COLO829 (cell line): ENCODE results near the gene SPATC1L.

Experiments used
- DNase-seq: peaks from one replicate; pipeline ENCODE4 v3.0.0; 2012; ENCODE audit warnings: low spot score

Gene SPATC1L

GRCh38 chr21:46131838-46132651, 52.2 kb downstream of the SPATC1L start:
- no peak for DNase-seq

- DNase-seq: no peak
Observed at GRCh38 chr21:46131588-46131837, 52.7 kb downstream of the SPATC1L start.

- no peak for DNase-seq
Observed at GRCh38 chr21:46130831-46131587, 53.2 kb downstream of the SPATC1L start.

DNA sequence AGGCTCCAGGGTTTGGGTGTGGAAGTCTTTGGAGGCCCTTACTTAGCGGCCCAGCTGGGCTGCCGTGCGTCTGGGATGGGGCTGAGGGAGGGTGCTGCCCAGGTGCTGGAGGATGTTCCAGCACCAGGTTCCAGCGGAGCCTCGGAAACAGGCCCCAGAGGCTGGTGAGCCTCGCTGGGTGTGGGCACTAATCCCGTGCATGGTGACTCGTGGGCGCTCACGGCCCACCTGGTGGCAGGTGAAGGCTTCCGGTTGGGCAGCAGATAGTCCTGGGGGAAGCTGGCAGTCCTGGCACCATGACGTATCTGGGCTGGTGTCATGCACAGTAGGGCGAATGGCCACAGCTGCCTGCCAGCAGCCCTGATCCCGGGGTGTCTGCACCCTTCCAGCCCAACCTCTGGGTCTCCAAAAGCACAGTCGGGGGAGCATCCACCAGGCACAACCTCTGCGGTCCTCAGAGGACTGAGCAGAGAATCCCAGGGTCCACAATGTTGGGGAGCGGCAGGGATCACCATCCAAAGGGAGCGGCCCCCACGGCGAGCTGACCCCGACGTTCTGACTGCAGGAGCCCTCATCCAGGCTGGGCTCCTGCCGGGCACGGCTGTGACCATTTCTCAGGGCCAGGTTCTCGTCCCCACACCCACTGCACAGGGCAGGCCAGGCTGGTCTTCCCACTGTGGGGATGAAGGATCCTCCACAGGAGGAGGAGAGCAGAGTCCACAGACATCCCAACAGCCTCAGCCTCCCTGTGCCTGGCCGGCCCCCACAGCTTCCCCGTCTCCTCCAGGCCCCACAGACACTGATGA, 54.2 kb downstream of the SPATC1L start:
- no peak for DNase-seq

DNA sequence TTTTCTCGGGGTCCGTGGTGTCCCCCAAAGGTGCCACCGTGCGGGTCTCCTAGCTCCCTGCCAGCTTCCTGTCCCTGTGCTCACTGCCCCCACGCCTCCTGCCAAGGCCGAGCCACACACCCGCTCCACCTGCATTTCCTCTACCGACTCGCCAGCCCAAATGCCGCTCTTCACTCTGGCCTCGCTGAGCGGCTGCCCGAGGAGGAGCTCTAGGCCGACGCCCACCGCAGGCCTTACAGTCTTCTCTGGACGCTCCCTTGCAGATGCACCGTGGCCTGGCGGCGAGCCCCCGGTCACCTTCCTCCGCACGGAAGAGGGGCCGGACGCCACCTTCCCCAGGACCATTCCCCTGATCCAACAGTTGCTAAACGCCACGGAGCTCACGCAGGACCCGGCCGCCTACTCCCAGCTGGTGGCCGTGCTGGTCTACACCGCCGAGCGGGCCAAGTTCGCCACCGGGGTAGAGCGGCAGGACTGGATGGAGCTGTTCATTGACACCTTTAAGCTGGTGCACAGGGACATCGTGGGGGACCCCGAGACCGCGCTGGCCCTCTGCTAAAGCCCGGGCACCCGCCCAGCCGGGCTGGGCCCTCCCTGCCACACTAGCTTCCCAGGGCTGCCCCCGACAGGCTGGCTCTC, 55.2 kb downstream of the SPATC1L start:
- DNase-seq: no peak

GRCh38 chr21:46128106-46128932, 55.9 kb downstream of the SPATC1L start:
- no peak for DNase-seq

DNA sequence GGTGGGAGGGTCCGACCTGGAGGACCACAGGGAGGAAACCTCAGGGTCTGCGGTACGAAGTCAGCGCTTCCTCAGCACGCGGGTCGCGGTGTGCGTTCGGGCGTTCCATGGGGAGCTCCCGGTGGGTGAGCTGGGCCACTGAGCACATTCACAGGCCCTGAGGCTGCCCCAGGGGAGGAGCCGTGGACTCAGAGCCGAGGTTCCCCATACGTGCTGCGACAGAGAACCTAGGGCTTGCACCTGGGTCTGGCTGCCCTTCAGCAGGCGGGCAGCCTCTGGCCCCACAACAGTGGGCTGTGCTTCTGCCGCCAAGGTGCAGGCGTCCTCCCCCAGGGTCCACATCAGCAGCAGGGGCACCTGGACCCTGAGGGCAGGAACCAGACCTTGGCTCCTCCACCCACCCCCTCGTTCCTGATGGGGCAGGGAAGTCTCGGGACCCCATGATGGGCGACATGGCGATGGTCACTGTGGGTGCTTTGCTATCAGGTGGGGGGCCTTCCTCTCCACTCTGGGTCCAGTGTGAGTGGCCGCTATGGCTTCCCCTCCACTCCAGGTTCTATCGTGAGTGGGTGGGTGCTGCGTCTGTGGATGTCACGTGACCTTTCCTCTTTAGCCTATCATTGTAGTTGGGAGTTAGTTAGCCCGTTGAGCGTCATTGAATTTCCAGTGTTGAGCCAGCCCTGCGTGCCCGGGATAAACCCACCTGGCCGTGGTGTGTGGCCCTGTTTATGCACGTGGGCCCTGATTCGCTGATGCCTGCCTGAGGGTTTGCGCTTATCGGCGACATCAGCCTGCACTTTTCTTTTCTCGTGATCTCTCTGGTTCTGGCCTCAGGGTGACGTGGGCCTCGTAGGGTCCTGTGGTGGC, 56.8 kb downstream of the SPATC1L start:
- DNase-seq: no peak

DNA sequence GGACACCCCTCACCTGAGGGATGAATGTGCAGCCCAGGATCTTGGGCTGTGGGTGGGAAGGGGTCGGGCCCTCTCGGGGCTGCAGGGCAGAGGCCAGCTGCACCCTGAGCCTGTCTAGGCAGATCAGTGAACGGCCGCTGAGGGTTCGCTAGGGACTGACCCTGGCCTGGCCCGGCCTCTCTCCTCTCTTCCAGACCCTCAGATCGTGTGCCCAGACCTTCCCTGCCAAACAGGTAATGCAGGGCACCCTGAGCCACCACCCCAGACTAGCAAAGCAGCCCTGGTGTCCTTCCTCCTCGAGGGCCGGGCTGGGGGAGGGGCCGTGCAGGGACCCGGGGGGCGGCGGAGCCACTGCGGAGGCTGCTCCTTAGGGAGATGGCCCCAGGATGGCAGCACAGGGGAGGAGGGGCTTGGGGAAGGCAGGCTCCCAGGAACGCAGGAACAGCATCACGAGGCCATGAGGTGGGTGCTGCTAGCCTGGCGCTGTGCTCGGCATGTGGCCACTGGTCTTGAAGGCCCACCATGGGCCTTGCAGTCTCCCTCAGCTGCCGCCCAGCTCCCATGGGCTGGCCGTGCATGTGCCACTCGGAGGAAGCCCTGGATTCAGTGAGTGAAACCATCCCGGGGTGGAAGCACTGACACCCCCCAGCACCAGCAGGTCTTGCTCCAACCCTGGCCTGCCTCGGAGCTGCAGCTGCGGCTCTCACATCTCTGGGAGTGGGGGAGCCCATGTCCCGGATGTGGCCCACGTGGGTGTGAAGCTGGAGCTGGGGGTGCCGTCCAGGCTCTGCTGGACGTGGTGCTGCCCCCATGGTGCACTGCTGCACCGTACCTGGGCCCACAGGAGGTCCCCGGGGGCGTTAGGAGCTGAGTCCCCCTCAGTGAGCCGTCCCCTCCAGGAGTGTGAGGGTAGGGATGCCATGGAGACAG, 57.7 kb downstream of the SPATC1L start:
- no peak for DNase-seq

DNA sequence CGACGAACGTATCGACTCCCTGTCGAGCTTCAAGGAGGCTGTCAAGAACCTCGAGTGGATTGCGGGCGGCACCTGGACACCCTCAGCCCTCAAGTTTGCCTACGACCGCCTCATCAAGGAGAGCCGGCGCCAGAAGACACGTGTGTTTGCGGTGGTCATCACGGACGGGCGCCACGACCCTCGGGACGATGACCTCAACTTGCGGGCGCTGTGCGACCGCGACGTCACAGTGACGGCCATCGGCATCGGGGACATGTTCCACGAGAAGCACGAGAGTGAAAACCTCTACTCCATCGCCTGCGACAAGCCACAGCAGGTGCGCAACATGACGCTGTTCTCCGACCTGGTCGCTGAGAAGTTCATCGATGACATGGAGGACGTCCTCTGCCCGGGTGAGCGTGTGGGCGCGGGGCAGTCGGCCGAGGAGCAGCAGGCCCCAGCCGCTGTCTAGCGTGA, 58.4 kb downstream of the SPATC1L start:
- no peak for DNase-seq

- DNase-seq: no peak
Observed at GRCh38 chr21:46124926-46125845, 59.1 kb downstream of the SPATC1L start.

DNA sequence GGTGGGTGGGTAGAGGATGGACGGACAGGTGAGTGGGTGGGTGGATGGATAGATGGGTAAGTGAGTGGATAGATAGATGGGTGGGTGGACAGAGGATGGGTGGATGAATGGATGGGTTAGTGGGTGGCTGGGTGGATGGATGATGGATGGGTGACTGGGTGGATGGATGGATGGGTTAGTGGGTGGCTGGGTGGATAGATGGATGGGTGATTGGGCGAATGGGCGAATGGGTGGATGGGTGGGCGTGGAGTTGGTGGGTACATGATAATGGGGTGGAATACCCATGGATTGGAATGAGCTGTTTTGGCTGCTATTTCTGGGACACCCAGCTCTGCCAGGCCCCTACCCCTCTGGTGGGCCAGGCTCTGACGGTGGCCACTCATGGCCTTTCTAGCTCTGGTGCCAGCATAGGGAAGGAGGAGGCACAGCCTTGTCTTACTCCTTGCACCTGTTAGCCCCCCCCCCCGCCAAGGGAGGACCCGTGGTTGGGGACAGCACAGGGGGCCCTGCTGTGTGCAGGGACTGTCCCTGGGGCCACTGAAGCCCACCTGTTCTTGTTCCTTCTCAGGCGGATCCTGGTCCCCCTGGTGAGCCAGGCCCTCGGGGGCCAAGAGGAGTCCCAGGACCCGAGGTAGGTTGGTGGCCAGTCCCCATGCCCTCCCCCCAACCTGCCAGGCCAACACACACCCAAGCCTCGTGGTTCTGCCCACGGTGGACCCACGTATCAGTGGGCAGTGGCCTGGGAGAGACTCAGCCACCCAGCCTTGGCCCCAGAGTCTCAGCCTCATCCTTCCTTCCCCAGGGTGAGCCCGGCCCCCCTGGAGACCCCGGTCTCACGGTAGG, 60.0 kb downstream of the SPATC1L start:
- DNase-seq: no peak

DNA sequence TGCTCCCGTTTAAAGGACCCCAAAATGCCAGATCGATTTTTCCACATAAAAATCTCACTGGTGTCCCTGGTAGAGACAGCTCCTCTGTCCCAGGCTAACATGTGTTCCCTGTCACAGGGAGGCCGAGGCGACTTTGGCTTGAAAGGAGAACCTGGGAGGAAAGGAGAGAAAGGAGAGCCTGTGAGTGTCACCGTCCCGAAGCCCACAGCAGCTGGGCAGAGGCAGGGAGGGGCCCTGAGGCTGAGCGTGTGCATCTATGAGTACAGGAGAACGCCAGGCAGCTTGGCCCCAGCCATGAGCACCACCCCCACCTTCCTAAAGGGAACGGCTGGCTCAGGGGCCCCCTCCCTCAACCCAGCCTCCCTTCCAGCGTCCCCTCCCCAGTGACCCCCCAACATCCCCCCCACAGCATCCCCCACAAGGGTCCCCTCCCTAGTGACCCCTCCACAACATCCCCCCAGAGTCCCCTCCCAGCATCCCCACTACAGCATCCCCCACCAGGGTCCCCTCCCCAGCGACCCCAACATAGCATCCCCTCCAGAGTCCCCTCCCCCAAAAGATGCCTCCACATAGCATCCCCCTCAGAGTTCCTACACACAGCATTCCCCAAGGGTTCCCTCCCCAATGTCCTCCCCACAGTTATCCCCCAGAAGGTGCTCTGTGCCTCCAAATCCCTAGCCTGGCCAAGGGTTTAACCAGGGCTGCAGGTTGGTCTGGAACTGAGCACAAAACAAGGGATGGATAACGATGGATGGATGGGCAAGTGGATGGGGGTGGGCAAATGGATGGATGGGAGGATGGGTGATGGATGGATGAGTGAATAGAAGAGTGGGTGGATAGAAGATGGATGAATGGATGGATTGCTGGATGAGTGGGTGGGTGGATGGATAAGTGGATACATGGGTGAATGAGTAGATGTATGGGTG, 61.2 kb downstream of the SPATC1L start:
- DNase-seq: no peak

DNA sequence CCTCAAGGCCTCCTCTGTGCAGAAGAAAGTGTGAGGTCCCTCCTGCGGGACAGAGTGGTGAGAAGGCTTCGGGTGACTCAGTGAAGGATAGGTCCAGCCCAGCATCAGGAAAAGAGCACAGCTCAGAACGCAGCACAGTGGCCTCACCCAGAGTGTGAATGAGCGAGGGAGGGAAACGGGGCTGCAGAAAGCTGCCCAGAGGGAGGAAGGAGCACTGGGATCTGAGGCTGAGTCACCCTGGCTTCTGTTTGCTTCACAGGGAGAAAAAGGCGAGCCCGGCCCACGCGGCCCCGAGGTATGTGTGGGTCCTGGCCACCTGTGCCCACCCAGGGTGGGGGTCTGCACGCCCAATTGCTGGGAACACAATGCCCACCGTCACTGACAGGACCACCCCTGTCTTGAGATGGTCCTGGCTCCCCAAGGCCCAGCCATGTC, 62.0 kb downstream of the SPATC1L start:
- DNase-seq: peak; percentile 22

DNA sequence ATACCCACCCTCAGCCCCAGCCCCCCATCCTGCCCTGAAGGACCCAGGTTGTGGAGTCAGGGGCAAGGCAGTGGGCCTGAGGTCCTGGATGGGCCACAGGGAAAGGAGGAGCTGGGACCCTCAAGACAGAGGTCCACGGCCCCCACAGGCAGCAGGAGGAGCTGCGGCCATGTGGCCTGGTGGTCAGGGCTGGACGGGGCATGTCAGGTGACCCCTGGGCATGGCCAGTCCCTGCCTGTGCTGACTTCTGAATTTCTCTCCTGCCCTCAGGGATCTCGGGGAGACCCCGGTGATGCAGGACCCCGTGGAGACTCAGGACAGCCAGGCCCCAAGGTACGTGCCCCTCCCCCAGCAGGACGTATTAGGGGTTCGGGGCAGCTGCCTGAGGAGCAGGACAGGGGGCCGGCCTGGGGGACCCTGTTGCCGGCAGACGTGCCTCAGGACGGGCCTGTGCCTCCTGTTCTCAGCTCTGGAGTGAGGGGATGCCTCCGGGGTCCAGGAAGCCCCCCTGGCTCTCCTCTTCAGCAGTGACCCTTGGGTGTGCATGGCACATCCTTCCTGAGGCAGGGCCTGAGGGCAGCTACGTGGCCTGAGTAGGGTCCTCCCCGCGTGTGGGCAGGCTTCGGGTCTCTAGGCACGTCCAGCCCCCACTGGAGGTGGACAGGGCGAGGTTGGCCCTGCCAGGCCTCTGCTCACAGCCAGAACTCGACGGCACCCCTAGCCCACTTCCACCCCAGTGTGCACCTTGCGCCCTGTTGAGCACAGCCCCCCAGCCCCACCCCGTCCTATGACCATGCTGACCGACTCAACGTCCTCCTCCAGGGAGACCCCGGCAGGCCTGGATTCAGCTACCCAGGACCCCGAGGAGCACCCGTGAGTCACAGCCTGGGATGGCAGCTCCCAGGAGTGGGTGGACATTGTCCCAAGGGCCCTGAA, 62.7 kb downstream of the SPATC1L start:
- DNase-seq: no peak
